Measurements from ENCODE around the gene BTBD19. TPM values are rescaled to one million over a fixed set of nuclear protein-coding genes. Genes with fewer than 3 reads are reported as not detected.
A peak's percentile ranks its signal among the peaks of the same experiment; 100 is the strongest.

BTBD19 gene
- total RNA-seq, 1 donor from 2014 or later: 10.4 TPM

GRCh38 chr1:44839576-44839975, 31.3 kb downstream of the BTBD19 start:
- peaks cover 14% of the 10 kb centered on the region for H3K4me1 Mint-ChIP-seq (ENCODE audit: unreplicated experiment)
- H3K36me3 Mint-ChIP-seq (ENCODE audit: low read depth, unreplicated experiment): no peaks in the 10 kb centered on the region
- no peak overlapping the region for H3K27ac Mint-ChIP-seq (ENCODE audit: unreplicated experiment)
- H3K27me3 Mint-ChIP-seq (ENCODE audit: unreplicated experiment): peaks cover 5% of the 10 kb centered on the region
- H3K4me3 Mint-ChIP-seq (ENCODE audit: unreplicated experiment): no peak overlapping the region
- no peaks in the 10 kb centered on the region for H3K9me3 Mint-ChIP-seq (ENCODE audit: unreplicated experiment)
- DNase-seq (ENCODE audit: low spot score): no peak
- no peak for TF ChIP-seq CTCF (IDR thresholded peaks at IDR 0.05; ENCODE audit: unreplicated experiment)

- H3K27ac Mint-ChIP-seq (ENCODE audit: unreplicated experiment): no peak overlapping the region
- DNase-seq (ENCODE audit: low spot score): no peak
- peaks cover 4% of the 10 kb centered on the region for H3K4me1 Mint-ChIP-seq (ENCODE audit: unreplicated experiment)
- H3K9me3 Mint-ChIP-seq (ENCODE audit: unreplicated experiment): no peaks in the 10 kb centered on the region
- no peaks in the 10 kb centered on the region for H3K36me3 Mint-ChIP-seq (ENCODE audit: low read depth, unreplicated experiment)
- TF ChIP-seq CTCF (IDR thresholded peaks at IDR 0.05; ENCODE audit: unreplicated experiment): no peak
- H3K4me3 Mint-ChIP-seq (ENCODE audit: unreplicated experiment): peak overlapping the region; percentile 83
- peaks cover 2% of the 10 kb centered on the region for H3K27me3 Mint-ChIP-seq (ENCODE audit: unreplicated experiment)
These were observed 34.2 kb downstream of the BTBD19 start for GRCh38 chr1:44842486-44842861.

GRCh38 chr1:44842862-44843655, 34.7 kb downstream of the BTBD19 start, which contains the start of gene PTCH2:
Gene PTCH2 (minus strand): TSS chr1:44843253. CDS start chr1:44842932, 321 bp downstream.
- Mint-ChIP-seq H3K27ac (ENCODE audit: unreplicated experiment) (no peak within 1 kb of the TSS), H3K4me3 (ENCODE audit: unreplicated experiment) (peak within 1 kb of the TSS; percentile 83), H3K4me1 (ENCODE audit: unreplicated experiment) (peaks cover 4% of the 10 kb centered on the region), H3K9me3 (ENCODE audit: unreplicated experiment) (no peaks in the 10 kb centered on the region), H3K36me3 (ENCODE audit: low read depth, unreplicated experiment) (no peaks in the 10 kb centered on the region), H3K27me3 (ENCODE audit: unreplicated experiment) (peaks cover 2% of the 10 kb centered on the region)
- no peak for TF ChIP-seq CTCF (IDR thresholded peaks at IDR 0.05; ENCODE audit: unreplicated experiment)
- DNase-seq (ENCODE audit: low spot score): peak; percentile 72

- no peak for DNase-seq (ENCODE audit: low spot score)
- no peaks in the 10 kb centered on the region for H3K36me3 Mint-ChIP-seq (ENCODE audit: low read depth, unreplicated experiment)
- no peak overlapping the region for H3K27ac Mint-ChIP-seq (ENCODE audit: unreplicated experiment)
- no peaks in the 10 kb centered on the region for H3K27me3 Mint-ChIP-seq (ENCODE audit: unreplicated experiment)
- TF ChIP-seq CTCF (IDR thresholded peaks at IDR 0.05; ENCODE audit: unreplicated experiment): no peak
- H3K4me1 Mint-ChIP-seq (ENCODE audit: unreplicated experiment): peaks cover 10% of the 10 kb centered on the region
- H3K4me3 Mint-ChIP-seq (ENCODE audit: unreplicated experiment): no peak overlapping the region
- no peaks in the 10 kb centered on the region for H3K9me3 Mint-ChIP-seq (ENCODE audit: unreplicated experiment)
These were observed 38.7 kb downstream of the BTBD19 start for GRCh38 chr1:44846985-44847384.

- peaks cover 6% of the 10 kb centered on the region for H3K4me1 Mint-ChIP-seq (ENCODE audit: unreplicated experiment)
- H3K9me3 Mint-ChIP-seq (ENCODE audit: unreplicated experiment): no peaks in the 10 kb centered on the region
- H3K36me3 Mint-ChIP-seq (ENCODE audit: low read depth, unreplicated experiment): no peaks in the 10 kb centered on the region
- no peaks in the 10 kb centered on the region for H3K27me3 Mint-ChIP-seq (ENCODE audit: unreplicated experiment)
- no peak overlapping the region for H3K27ac Mint-ChIP-seq (ENCODE audit: unreplicated experiment)
- no peak for TF ChIP-seq CTCF (IDR thresholded peaks at IDR 0.05; ENCODE audit: unreplicated experiment)
- H3K4me3 Mint-ChIP-seq (ENCODE audit: unreplicated experiment): no peak overlapping the region
- no peak for DNase-seq (ENCODE audit: low spot score)
These were observed 39.5 kb downstream of the BTBD19 start for GRCh38 chr1:44847845-44848244.

Data from endothelial cell (in vitro differentiated cells).